Common myeloid progenitor, CD34-positive (primary cell): Measurements from ENCODE around the gene LBX1.
"Not testable (repeated sequence)": the region's sequence is repeated elsewhere in the genome, so short reads cannot be mapped to it uniquely, and the experiment has no call there.

ENCODE experiments used
- CTCF ChIA-PET: fragments of 350-600 bp; sonication (Branson Sonifier 250); formaldehyde crosslinking; loops from one replicate; lab custom pipeline; 2021; ENCODE audit warnings: antibody characterized with exemption; lab: Charles Lee
- POLR2A ChIA-PET: fragments of 350-600 bp; sonication (Branson Sonifier 250); formaldehyde crosslinking; loops from one replicate; lab custom pipeline; 2021; ENCODE audit warnings: antibody characterized with exemption; lab: Charles Lee
- DNase-seq, 3 donors: peaks; one replicate each; pipeline versions ENCODE4 v3.0.0 to v3.0.0-alpha.2; 2013
- H3K27ac ChIP-seq, 2 experiments: 1 replicate in 1 of 2; 2 replicates in 1 of 2; pipeline ENCODE4 v1.7.0; 2013; ENCODE audit warnings: inconsistent platforms in 2 of 2, low read length in 2 of 2, mild to moderate bottlenecking in 2 of 2, low read depth in 1 of 2, moderate library complexity in 1 of 2; ENCODE audit not compliant: severe bottlenecking in 2 of 2, insufficient read depth in 1 of 2, poor library complexity in 1 of 2
- H3K27me3 ChIP-seq, 5 experiments: replicated peaks in 2 of 5; 1 replicate in 3 of 5; 2 replicates in 2 of 5; pipeline versions ENCODE4 v1.6.1 to v1.7.0; 2013; ENCODE audit warnings: low read length in 4 of 5, mild to moderate bottlenecking in 2 of 5, moderate library complexity in 2 of 5, inconsistent platforms in 1 of 5; ENCODE audit not compliant: insufficient read depth in 5 of 5, control insufficient read depth in 4 of 5
- H3K36me3 ChIP-seq, 4 experiments: 1 replicate in 2 of 4; 2 replicates in 2 of 4; pipeline versions ENCODE4 v1.6.1 to v1.7.0; 2013; ENCODE audit warnings: low read length in 3 of 4, control low read depth in 1 of 4, mild to moderate bottlenecking in 1 of 4; ENCODE audit not compliant: control insufficient read depth in 4 of 4, insufficient read depth in 4 of 4
- H3K4me1 ChIP-seq, 4 experiments: 1 replicate in 3 of 4; 2 replicates in 1 of 4; pipeline versions ENCODE4 v1.6.1 to v1.7.1; 2013; ENCODE audit warnings: low read length in 3 of 4, mild to moderate bottlenecking in 3 of 4, control low read depth in 1 of 4, inconsistent platforms in 1 of 4, moderate library complexity in 1 of 4; ENCODE audit not compliant: control insufficient read depth in 4 of 4, insufficient read depth in 4 of 4; ENCODE audit errors: control extremely low read depth in 1 of 4
- H3K4me3 ChIP-seq, 7 experiments: 1 replicate in 4 of 7; 2 replicates in 3 of 7; pipeline versions ENCODE4 v1.5.1 to v1.7.0; 2013; ENCODE audit warnings: mild to moderate bottlenecking in 7 of 7, low read length in 6 of 7, moderate library complexity in 6 of 7, inconsistent platforms in 2 of 7, low read depth in 2 of 7, control low read depth in 1 of 7; ENCODE audit not compliant: insufficient read depth in 4 of 7, control insufficient read depth in 1 of 7; ENCODE audit errors: extremely low read depth in 1 of 7
- H3K9me3 ChIP-seq, 5 experiments: 1 replicate in 4 of 5; 2 replicates in 1 of 5; pipeline versions ENCODE4 v1.6.1 to v1.7.1; 2013; ENCODE audit warnings: low read length in 4 of 5, mild to moderate bottlenecking in 2 of 5, inconsistent platforms in 1 of 5, low read depth in 1 of 5, moderate library complexity in 1 of 5; ENCODE audit not compliant: control insufficient read depth in 4 of 5, insufficient read depth in 2 of 5; ENCODE audit errors: control extremely low read depth in 1 of 5
- WGBS: methylation state at CpG from one replicate; pipeline ENCODE4 v1.1.5; 2013; ENCODE audit not compliant: insufficient coverage; 5-methylcytosine and 5-hydroxymethylcytosine counted together

The LBX1 gene

DNA sequence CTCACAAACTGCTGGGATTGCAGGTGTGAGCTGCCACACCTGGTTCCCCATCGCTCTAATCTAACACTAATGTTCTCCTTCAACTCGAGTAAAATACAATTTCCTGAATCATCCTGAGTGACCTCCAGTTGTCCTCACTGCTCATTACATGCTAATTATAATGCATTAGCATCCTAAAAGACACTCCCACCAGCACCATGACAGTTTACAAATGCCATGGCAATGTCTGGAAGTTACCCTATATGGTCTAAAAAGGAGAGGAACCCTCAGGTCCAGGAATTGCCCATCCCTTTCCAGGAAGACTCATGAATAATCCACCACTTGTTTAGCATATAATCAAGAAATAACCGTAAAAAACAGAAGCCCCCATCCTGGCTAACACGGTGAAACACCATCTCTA, 26.6 kb downstream of the LBX1 start:
- H3K36me3 ChIP-seq, H3K4me3 ChIP-seq, DNase-seq, POLR2A ChIA-PET, H3K9me3 ChIP-seq, H3K4me1 ChIP-seq, H3K27ac ChIP-seq: not testable (repeated sequence)
- CTCF ChIA-PET: interaction anchor here (3.1 to 4.2 kb wide), 2 partner anchors 8 to 11 kb away, joined by 11 to 13 read pairs; no protein-coding TSS in a partner anchor
- peaks cover 2 to 45% (median 12%) of the 10 kb centered on the region in 5 experiments for H3K27me3 ChIP-seq
- 83% methylated on average over 1 of the region's 4 CpGs for WGBS

DNA sequence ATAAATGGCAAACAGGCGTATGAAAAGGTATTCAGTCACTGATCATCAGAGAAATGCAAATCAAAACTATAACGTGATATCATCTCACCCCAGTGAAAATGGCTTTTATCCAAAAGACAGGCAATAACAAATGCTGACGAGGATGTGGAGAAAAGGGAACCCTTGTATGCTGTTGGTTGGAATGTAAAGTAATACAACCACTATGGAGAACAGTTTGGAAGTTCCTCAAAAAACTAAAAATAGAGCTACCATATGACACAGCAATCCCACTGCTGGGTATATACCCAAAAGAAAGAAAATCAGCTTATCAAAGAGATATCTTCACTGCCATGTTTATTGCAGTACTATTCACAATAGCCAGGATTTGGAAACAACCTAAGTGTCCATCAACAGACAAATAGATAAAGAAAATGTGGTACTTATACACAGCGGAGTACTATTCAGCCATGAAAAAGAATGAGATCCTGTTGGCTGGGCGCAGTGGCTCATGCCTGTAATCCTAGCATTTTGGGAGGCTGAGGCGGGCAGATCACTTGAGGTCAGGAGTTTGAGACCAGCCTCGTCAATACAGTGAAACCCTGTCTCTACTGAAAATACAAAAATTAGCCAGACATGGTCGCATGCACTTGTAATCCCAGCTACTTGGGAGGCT, 30.8 kb downstream of the LBX1 start:
- H3K36me3 ChIP-seq, H3K27ac ChIP-seq, H3K9me3 ChIP-seq, H3K4me3 ChIP-seq, DNase-seq, H3K4me1 ChIP-seq: not testable (repeated sequence)
- ChIA-PET POLR2A (interaction anchor here (0.6 kb wide), 1 partner anchor 267 kb away, joined by 3 read pairs; no protein-coding TSS in a partner anchor), CTCF (interaction anchor here (1.0 to 1.7 kb wide), 3 partner anchors 12 to 39 kb away, joined by 3 to 4 read pairs (median 3); no protein-coding TSS in a partner anchor)
- H3K27me3 ChIP-seq: peaks cover 0 to 46% (median 14%) of the 10 kb centered on the region in 5 experiments
- 88% methylated on average over 5 of the region's 8 CpGs for WGBS

DNA sequence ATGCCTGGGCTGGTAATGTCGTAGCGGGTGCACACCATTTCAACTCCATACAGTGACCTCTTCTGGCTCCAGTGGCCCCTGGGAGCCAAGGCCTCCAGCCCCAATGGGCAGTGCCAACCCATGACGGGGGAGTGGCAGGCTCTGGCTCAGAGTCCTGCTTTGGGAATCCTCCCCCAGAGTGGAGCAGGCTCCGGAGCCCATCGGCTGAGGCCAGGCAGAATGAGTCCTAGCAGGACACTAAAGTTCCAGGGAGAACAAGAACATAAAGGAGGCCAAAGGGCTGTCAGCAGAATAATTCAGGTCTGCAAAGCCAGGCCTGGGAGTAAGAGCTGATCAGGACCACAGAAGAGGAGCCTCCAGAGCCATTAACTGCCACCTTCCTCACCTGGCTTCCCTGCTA, 33.3 kb downstream of the LBX1 start:
- Histone ChIP-seq H3K9me3 (no peaks in the 10 kb centered on the region), H3K27ac (no peak overlapping the region), H3K4me3 (no peak overlapping the region), H3K27me3 (peaks cover 0 to 42% (median 9%) of the 10 kb centered on the region in 5 experiments), H3K4me1 (no peaks in the 10 kb centered on the region), H3K36me3 (no peaks in the 10 kb centered on the region)
- DNase-seq: no peak
- WGBS: 93% methylated on average over 3 of the region's 5 CpGs
- POLR2A ChIA-PET: no interaction called here
- CTCF ChIA-PET: interaction anchor here (1.1 kb wide), 1 partner anchor 15 kb away, joined by 3 read pairs; no protein-coding TSS in a partner anchor

DNA sequence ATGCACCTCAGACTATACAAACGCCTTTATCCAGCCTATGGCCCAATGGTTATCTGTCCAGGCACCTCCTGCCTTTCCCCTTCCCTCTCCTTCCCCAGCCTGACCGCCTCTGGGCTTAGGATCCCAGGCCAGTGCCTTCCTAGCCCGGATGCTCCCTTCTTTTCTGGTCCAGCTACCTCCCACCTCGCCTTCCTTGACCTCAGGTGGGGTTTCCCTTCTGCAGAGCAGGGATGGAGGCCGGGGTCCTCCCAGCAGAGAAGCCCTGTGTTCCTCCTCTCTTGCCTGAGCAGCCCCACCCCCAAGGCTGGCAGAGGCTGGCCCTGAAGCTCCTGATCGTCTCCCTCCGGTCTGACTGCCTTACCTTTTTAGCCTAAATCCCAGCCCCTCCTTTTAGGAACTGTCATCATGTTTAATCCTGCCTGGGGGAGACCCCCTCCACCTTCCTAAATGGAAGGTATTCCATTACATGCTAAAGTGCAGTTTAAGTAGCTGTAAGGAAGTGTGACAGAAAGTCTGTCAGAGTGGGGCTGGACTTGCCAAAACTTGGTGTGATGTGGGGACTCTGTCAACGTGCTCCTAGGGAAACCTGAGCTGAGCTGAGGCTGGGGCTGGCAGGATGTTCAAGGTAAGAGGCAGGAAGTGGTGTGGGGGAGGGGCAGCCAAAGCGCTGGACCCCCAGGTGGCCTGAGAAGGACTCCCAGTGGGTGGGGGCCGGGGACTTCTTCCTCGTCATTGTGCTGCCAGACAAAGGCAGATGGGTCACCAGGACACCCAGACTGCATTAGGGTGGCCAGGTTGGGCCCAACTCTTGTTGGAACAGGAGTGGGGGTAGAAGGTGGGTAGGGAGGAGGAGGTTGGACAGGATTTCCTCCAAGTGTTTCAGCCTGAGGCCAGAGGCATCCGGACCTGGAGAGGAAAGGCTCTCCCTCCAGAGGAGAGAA, 39.5 kb downstream of the LBX1 start:
- H3K4me3 ChIP-seq: no peak overlapping the region
- WGBS: 63% methylated on average over 11 of the region's 12 CpGs
- POLR2A ChIA-PET: no interaction called here
- CTCF ChIA-PET: interaction anchor here (0.6 to 1.3 kb wide), 2 partner anchors 10 to 102 kb away, joined by 3 read pairs; no protein-coding TSS in a partner anchor
- no peak overlapping the region for H3K27ac ChIP-seq
- DNase-seq: no peak
- H3K9me3 ChIP-seq: no peaks in the 10 kb centered on the region
- H3K4me1 ChIP-seq: no peaks in the 10 kb centered on the region
- H3K27me3 ChIP-seq: peaks cover 0 to 31% (median 5%) of the 10 kb centered on the region in 5 experiments
- no peaks in the 10 kb centered on the region for H3K36me3 ChIP-seq

DNA sequence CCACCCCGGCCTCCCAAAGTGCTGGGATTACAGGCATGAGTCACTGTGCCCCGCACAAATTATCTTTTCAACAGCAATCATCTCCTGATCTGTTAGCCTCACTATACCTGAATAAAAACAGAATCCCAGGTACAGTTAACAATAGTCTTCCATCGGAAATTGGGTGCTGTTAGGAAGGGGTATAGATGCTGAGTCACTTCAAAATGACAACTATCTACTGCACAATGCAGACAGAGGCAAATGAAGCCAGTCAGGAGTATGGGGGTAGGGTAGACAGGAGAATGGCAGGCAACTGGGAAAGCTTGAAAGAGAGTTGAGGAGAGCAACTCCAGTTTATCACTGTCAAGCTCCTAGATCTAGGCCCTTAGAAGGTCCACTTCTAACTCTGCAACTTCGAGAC, 40.3 kb downstream of the LBX1 start:
- Histone ChIP-seq H3K27ac (no peak overlapping the region), H3K9me3 (no peaks in the 10 kb centered on the region), H3K27me3 (peaks cover 0 to 30% (median 5%) of the 10 kb centered on the region in 5 experiments), H3K4me1 (no peaks in the 10 kb centered on the region), H3K4me3 (no peak overlapping the region), H3K36me3 (no peaks in the 10 kb centered on the region)
- POLR2A ChIA-PET: no interaction called here
- CTCF ChIA-PET: interaction anchor here (1.3 kb wide), 1 partner anchor 103 kb away, joined by 3 read pairs; no protein-coding TSS in a partner anchor
- 78% methylated on average over 2 of the region's 4 CpGs for WGBS
- no peak for DNase-seq

DNA sequence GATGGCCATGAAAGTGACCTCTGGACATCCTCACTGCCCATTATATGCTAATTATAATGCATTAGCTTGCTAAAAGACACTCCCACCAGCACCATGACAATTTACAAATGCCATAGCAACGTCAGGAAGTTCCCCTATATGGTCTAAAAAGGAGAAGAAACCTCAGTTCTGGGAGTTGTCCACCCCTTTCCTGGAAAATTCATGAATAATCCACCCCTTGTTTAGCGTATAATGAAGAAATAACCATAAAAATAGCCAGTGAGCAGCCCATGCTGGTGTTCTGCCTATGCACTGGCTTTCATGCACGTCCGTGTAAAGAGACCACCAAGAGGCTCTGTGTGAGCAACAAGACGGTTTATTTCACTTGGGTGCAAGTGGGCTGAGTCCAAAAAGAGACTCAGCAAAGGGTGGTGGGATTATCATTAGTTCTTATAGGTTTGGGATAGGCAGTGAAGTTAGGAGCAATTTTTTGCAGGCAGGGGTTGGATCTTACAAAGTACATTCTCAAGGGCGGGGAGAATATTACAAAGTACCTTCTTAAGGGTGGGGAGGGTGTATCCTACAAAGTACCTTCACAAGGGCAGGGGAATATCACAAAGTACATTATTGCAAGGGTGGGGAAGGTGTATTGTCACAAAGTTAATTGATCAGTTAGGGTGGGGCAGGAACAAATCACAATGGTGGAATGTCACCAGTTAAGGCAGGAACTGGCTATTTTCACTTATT, 45.6 kb downstream of the LBX1 start:
- POLR2A ChIA-PET: no interaction called here
- Histone ChIP-seq H3K27me3 (peaks cover 2 to 36% (median 9%) of the 10 kb centered on the region in 5 experiments), H3K4me1 (no peaks in the 10 kb centered on the region), H3K36me3 (no peaks in the 10 kb centered on the region), H3K27ac (no peak overlapping the region), H3K4me3 (no peak overlapping the region), H3K9me3 (no peaks in the 10 kb centered on the region)
- DNase-seq: no peak
- WGBS: 84% methylated on average over 4 of the region's 6 CpGs
- CTCF ChIA-PET: no interaction called here
